GM23248 (cell line): ENCODE measurements around the gene MAT2B.

Experiments
- EZH2 ChIP-seq: fragments of 200-600 bp; sonication (generic); IDR thresholded peaks from 2 replicates; pipeline ENCODE4 v1.6.1; 2018; ENCODE audit warnings: antibody characterized with exemption, mild to moderate bottlenecking; ENCODE audit not compliant: insufficient read depth, poor library complexity, severe bottlenecking
- EZH2phosphoT487 ChIP-seq: fragments of 200-600 bp; sonication (generic); IDR thresholded peaks from 2 replicates; pipeline ENCODE4 v1.6.1; 2018; ENCODE audit warnings: antibody characterized with exemption, moderate library complexity, mild to moderate bottlenecking, low read depth; ENCODE audit not compliant: insufficient read depth

DNA sequence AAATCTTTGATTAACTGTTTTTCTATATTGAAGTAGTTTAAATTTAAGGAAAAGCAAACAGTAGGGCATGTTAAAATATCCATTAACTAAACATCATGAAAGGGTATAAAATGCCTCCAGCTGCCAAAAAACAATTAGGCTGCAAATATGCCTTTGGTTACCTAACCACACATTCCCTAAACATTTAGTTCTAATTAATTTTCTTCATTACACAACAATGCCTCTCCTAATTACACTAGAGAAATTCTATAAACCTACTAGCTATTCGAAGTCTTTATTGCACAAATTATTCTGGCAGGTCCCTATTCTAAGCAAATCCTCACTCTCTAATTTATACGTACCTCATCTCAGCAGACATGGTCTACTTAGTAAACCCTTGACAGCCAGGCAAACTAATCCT, 37.4 kb downstream of the MAT2B start:
- TF ChIP-seq EZH2 (no peak), EZH2phosphoT487 (no peak)
